HEK293 (cell line): ENCODE results near the gene INPP5A.
A peak's percentile ranks its signal among the peaks of the same experiment; 100 is the strongest.

Source experiments
- AEBP2 ChIP-seq: fragments of 450-650 bp; formaldehyde crosslinking; IDR thresholded peaks from 2 replicates; pipeline ENCODE4 v1.5.1; 2016; ENCODE audit warnings: missing biosample characterization, missing genetic modification characterization, borderline replicate concordance
- BCL11B ChIP-seq: fragments of 450-650 bp; formaldehyde crosslinking; IDR thresholded peaks from 2 replicates; pipeline ENCODE4 v1.5.1; 2016; ENCODE audit warnings: low read depth, missing biosample characterization, missing genetic modification characterization
- GLI2 ChIP-seq: fragments of 450-650 bp; formaldehyde crosslinking; IDR thresholded peaks from 2 replicates; pipeline ENCODE4; 2017; ENCODE audit warnings: missing biosample characterization, missing genetic modification characterization, low read depth, borderline replicate concordance
- GLIS1 ChIP-seq: fragments of 450-650 bp; formaldehyde crosslinking; IDR thresholded peaks from 2 replicates; pipeline ENCODE4 v1.5.1; 2016; ENCODE audit warnings: missing biosample characterization, missing genetic modification characterization
- GLIS2 ChIP-seq: fragments of 450-650 bp; formaldehyde crosslinking; IDR thresholded peaks from 2 replicates; pipeline ENCODE4 v1.5.1; 2016; ENCODE audit warnings: missing biosample characterization, missing genetic modification characterization
- HIC1 ChIP-seq: fragments of 450-650 bp; formaldehyde crosslinking; IDR thresholded peaks from 2 replicates; pipeline ENCODE4 v1.5.1; 2016; ENCODE audit warnings: missing biosample characterization, missing genetic modification characterization
- KLF1 ChIP-seq: fragments of 450-650 bp; formaldehyde crosslinking; IDR thresholded peaks from 2 replicates; pipeline ENCODE4 v1.5.1; 2016; ENCODE audit warnings: missing biosample characterization, missing genetic modification characterization
- PRDM6 ChIP-seq: fragments of 450-650 bp; formaldehyde crosslinking; IDR thresholded peaks from 2 replicates; pipeline ENCODE4 v1.5.1; 2017; ENCODE audit warnings: missing biosample characterization, missing genetic modification characterization
- SCRT1 ChIP-seq: fragments of 450-650 bp; formaldehyde crosslinking; IDR thresholded peaks from 2 replicates; pipeline ENCODE4 v1.5.1; 2016; ENCODE audit warnings: missing biosample characterization, missing genetic modification characterization, borderline replicate concordance
- SP7 ChIP-seq: fragments of 450-650 bp; formaldehyde crosslinking; IDR thresholded peaks from 2 replicates; pipeline ENCODE4 v1.5.1; 2016; ENCODE audit warnings: missing biosample characterization, missing genetic modification characterization
- YY2 ChIP-seq: fragments of 450-650 bp; formaldehyde crosslinking; IDR thresholded peaks from 2 replicates; pipeline ENCODE4 v1.5.1; 2016; ENCODE audit warnings: missing biosample characterization, missing genetic modification characterization
- ZBTB10 ChIP-seq: fragments of 450-650 bp; formaldehyde crosslinking; IDR thresholded peaks from 2 replicates; pipeline ENCODE4 v1.5.1; 2016; ENCODE audit warnings: missing biosample characterization, missing genetic modification characterization
- ZBTB44 ChIP-seq: fragments of 450-650 bp; IDR thresholded peaks from 2 replicates; pipeline ENCODE4 v1.5.1; 2018; ENCODE audit warnings: missing biosample characterization, mild to moderate bottlenecking, missing genetic modification characterization
- ZBTB48 ChIP-seq: fragments of 450-650 bp; formaldehyde crosslinking; IDR thresholded peaks from 2 replicates; pipeline ENCODE4 v1.5.1; 2016; ENCODE audit warnings: missing biosample characterization, missing genetic modification characterization
- ZBTB6 ChIP-seq: fragments of 450-650 bp; formaldehyde crosslinking; IDR thresholded peaks from 2 replicates; pipeline ENCODE4 v1.5.1; 2017; ENCODE audit warnings: missing biosample characterization, missing genetic modification characterization
- ZNF114 ChIP-seq: fragments of 450-650 bp; formaldehyde crosslinking; IDR thresholded peaks from 2 replicates; pipeline ENCODE4 v1.5.0; 2017; ENCODE audit warnings: missing biosample characterization, missing genetic modification characterization
- ZNF140 ChIP-seq: fragments of 450-650 bp; formaldehyde crosslinking; IDR thresholded peaks from 2 replicates; pipeline ENCODE4 v1.5.1; 2016; ENCODE audit warnings: missing biosample characterization, missing genetic modification characterization
- ZNF223 ChIP-seq: fragments of 450-650 bp; formaldehyde crosslinking; IDR thresholded peaks from 2 replicates; pipeline ENCODE4 v1.5.1; 2016; ENCODE audit warnings: missing biosample characterization, missing genetic modification characterization
- ZNF24 ChIP-seq: fragments of 450-650 bp; formaldehyde crosslinking; IDR thresholded peaks from 2 replicates; pipeline ENCODE4 v1.5.1; 2016; ENCODE audit warnings: missing biosample characterization, missing genetic modification characterization
- ZNF473 ChIP-seq: fragments of 450-650 bp; formaldehyde crosslinking; IDR thresholded peaks from 2 replicates; pipeline ENCODE4 v1.5.1; 2017; ENCODE audit warnings: missing biosample characterization, missing genetic modification characterization
- ZNF544 ChIP-seq: fragments of 450-650 bp; formaldehyde crosslinking; IDR thresholded peaks from 2 replicates; pipeline ENCODE4 v1.5.0; 2017; ENCODE audit warnings: missing biosample characterization, missing genetic modification characterization
- ZNF561 ChIP-seq: fragments of 450-650 bp; IDR thresholded peaks from 2 replicates; pipeline ENCODE4 v1.5.1; 2018; ENCODE audit warnings: missing biosample characterization, missing genetic modification characterization, borderline replicate concordance
- ZNF629 ChIP-seq: fragments of 450-650 bp; formaldehyde crosslinking; IDR thresholded peaks from 2 replicates; pipeline ENCODE4 v1.5.1; 2017; ENCODE audit warnings: missing biosample characterization, missing genetic modification characterization
- ZNF704 ChIP-seq: fragments of 450-650 bp; formaldehyde crosslinking; IDR thresholded peaks from 2 replicates; pipeline ENCODE4 v1.5.1; 2016; ENCODE audit warnings: missing biosample characterization, missing genetic modification characterization
- ZXDB ChIP-seq: fragments of 450-650 bp; formaldehyde crosslinking; IDR thresholded peaks from 2 replicates; pipeline ENCODE4 v1.5.1; 2016; ENCODE audit warnings: missing biosample characterization, missing genetic modification characterization

The INPP5A gene

GRCh38 chr10:132516771-132517725 is 20.5 kb upstream of the INPP5A start (continued):
- TF ChIP-seq GLIS1 (tag by site-specific recombination) (peak; percentile 98), BCL11B (tag by site-specific recombination) (0 out of 2 replicates have a peak, but pooled peaks have one; percentile 28), ZNF140 (tag by site-specific recombination) (no peak), ZNF561 (peak; percentile 30; the same call in 1 of the 2 replicates), ZXDB (tag by site-specific recombination) (peak; percentile 35; the same call in 1 of the 2 replicates), ZBTB44 (tag by site-specific recombination) (no peak), YY2 (tag by site-specific recombination) (no peak), ZBTB6 (tag by site-specific recombination) (no peak), ZNF24 (tag by site-specific recombination) (peak; percentile 42; the same call in 1 of the 2 replicates), GLI2 (tag by site-specific recombination) (no peak), ZBTB48 (no peak; the same call in 1 of the 2 replicates), HIC1 (tag by site-specific recombination) (peak; percentile 94), AEBP2 (no peak), ZNF544 (tag by site-specific recombination) (no peak), ZNF114 (tag by site-specific recombination) (no peak), KLF1 (peak; percentile 95), SP7 (tag by site-specific recombination) (peak; percentile 81; the same call in 1 of the 2 replicates), SCRT1 (no peak), ZNF223 (tag by site-specific recombination) (no peak), PRDM6 (tag by site-specific recombination) (no peak), GLIS2 (tag by site-specific recombination) (peak; percentile 96), ZNF704 (tag by site-specific recombination) (no peak), ZBTB10 (tag by site-specific recombination) (0 out of 2 replicates have a peak, but pooled peaks have one; percentile 45), ZNF473 (tag by site-specific recombination) (no peak), ZNF629 (tag by site-specific recombination) (peak; percentile 79)
